ENCODE data around the gene TMEM135.
A peak's percentile ranks its signal among the peaks of the same experiment; 100 is the strongest.
"Not testable (repeated sequence)": the region's sequence is repeated elsewhere in the genome, so short reads cannot be mapped to it uniquely, and the experiment has no call there.

TMEM135 gene

DNA sequence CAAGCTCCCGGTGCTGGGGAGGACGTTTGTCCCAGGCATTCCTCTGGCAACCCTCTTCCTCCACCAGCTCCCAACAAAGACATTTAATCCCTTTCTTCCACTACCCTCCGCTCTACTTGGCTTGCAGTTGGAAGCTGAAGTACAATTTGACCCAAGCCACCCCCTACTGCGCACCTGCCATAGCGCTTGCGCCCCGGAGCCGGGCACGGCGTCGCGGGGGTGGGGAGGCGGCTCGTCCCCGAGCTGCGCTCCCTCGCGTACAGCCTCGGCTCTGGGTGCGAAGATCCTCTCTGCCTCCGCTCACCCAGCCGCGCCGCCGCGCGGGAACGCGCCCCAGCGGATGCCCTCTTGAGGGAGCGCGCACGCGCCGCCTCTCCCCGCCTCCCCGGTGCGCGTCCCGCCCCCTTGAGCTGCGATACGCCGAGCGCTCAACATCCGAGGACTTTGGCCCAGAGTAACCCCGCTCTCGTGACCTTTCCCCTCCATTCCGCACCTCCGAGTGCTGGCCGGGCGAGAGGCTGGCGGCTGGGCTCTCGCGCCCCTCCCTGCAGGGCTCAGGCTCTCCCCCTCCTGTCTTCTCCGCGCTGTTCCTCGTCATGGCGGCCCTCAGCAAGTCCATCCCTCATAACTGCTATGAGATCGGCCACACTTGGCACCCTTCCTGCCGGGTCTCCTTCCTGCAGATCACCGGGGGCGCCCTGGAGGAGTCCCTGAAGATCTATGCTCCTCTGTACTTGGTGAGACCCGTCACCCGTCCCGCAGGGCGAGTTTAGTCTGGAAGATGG, at the start of gene TMEM135:
TSS of gene TMEM135 (plus strand) at position 485 of the 785 bp plus-strand sequence. CDS start at position 597, 112 bp downstream.
- TF ChIP-seq ZNF274 (IDR thresholded peaks at IDR 0.05; ENCODE audit: low read depth, low read length): no peak
- peak within 1 kb of the TSS; percentile 79 for H3K4me3 ChIP-seq (ENCODE audit: low read length)

DNA sequence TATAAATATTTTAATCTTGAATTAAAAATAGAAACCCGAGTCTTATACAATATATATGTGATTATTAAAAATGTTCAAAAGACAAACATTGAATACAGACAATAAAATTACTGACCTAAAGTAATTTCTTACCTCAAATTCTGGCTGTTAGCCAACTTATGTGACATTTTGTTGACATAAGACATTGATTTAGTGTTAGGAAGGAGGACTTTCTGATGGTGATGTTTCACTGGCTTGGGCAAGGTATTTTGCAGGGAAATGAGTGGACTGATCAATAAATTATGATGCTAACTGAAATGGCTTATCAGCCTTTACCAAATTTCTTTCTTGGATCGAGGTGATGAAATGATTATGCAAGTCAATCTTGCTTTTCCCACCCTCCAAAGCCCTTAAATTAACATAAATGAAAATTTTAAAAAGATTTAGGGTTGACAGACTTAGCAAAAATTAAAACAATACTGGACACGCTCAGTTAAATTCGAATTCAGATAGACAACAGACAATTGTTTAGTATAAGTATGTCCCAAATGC, 49.3 kb upstream of the TMEM135 start:
- no peak overlapping the region for H3K4me3 ChIP-seq (ENCODE audit: low read length)
- TF ChIP-seq ZNF274 (IDR thresholded peaks at IDR 0.05; ENCODE audit: low read depth, low read length): no peak

DNA sequence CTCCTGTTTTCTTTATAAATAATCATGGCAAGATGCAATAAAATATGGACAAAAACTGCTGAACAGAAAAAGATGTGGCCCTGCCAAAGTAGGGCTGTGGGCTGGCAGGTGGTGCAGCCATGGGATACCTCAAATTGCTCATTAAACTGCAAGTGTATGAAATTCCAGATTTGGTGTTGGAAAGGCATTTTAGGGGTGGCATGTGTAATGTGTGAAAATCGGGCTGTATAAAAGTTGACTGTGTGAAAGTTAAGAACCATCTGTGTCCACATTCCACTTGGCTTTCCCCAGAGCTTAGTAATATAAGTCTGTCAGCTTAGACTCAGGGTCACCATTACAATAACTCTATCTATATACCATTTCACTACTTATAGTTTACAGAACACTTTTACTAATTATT, 47.7 kb upstream of the TMEM135 start:
- no peak for TF ChIP-seq ZNF274 (IDR thresholded peaks at IDR 0.05; ENCODE audit: low read depth, low read length)
- H3K4me3 ChIP-seq (ENCODE audit: low read length): no peak overlapping the region

DNA sequence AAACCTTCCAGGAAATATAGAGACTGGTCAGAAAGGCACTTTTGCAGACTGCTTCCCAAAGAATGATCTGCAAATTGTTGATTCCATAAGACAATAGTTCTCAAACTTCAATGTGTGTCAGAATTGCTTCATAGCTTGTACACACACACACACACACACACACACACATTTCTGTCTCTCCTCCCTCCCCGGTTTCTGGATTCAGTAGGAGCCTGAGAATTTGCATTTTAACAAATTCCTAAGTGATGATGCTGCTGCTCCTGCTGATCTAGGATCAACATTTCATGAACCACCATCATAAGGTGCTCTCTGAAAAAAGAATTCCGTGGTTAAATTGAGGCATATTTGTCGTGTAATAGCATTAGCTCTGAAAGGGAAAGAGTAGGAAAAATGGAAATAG, 47.2 kb upstream of the TMEM135 start:
- no peak overlapping the region for H3K4me3 ChIP-seq (ENCODE audit: low read length)
- TF ChIP-seq ZNF274 (IDR thresholded peaks at IDR 0.05; ENCODE audit: low read depth, low read length): no peak

DNA sequence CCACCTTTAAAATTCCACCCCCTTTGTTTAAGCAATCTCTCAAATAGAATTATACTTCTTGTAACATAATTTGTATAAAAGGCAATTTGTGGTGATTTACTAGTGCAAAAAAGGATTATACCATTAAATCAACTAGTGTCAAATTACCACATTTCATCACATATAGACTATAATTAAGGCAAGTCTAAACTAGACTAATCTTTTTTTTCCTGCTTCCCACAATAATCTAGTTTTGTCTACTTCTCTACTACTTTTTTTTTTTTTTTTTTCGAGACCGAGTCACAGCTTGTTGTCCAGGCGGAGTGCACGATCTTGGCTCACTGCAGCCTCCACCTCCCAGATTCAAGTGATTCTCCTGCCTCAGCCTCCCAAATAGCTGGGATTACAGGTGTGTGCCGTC, 46.4 kb upstream of the TMEM135 start:
- H3K4me3 ChIP-seq (ENCODE audit: low read length): no peak overlapping the region

DNA sequence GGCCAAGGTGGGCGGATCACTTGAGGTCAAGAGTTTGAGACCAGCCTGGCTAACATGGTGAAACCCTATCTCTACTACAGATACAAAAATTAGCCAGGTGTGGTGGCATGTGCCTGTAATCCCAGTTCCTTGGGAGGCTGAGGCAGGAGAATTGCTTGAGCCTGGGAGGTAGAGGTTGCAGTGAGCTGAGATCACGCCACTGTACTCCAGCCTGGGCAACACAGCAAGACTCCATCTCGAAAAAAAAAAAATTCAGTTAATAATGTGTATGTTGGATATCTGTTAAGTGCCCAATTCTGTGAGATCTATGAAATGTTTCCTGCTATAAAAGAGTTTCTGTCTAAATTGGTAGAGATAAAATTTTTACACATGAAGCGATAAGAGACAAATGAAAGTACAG, 45.4 kb upstream of the TMEM135 start:
- not testable (repeated sequence) for H3K4me3 ChIP-seq (ENCODE audit: low read length)

More for the DNA sequence above, 46.4 kb upstream of the TMEM135 start:
- no peak for TF ChIP-seq ZNF274 (IDR thresholded peaks at IDR 0.05; ENCODE audit: low read depth, low read length)

DNA sequence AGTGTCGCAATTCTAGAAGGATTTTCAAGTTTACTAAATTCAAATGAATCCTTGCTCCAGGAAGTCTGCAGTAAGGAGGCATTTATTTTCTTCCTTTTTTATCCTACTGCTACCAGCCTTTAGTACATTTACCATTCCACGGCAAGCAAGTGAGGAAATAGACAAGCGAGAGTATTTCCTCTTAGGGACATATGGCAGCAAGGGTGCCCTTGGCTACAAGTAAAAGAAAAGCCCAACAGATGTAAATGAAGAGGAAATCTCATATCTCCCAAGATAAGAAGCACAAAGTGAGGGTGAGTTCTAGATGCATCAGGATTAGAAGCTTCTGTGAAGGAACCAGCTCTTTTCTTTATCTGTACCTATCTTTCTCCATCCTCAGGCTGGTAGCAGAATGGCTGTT, 44.7 kb upstream of the TMEM135 start:
- H3K4me3 ChIP-seq (ENCODE audit: low read length): no peak overlapping the region
- TF ChIP-seq ZNF274 (IDR thresholded peaks at IDR 0.05; ENCODE audit: low read depth, low read length): no peak

DNA sequence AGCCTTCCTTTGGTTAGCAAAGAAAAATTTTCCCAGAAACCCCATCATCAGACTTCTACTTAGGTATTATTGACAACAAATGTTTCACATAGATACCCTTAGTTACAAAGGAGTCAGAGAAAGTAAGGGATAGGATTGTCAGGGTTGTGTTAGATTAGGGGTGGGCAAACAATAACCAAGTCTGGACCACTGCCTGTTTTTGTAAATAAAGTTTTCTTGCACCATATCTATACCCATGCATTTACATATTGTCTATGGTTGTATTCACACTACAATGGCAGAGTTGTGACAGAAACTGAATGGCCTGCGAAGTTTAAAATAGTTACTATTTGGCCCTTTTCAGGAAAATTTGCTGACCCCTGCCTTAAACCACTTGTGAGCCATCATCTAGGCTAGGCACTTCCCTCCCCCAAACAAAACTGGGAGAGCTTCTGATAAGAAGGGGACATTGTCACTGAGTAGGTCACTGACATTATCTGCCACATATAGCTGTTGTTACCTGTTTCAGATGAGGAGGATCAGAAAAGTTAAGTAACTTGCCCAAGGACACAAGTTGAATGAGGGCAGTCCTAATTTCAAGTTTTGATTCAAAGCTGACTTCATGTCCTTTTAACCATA, 40.7 kb upstream of the TMEM135 start:
- H3K4me3 ChIP-seq (ENCODE audit: low read length): no peak overlapping the region
- no peak for TF ChIP-seq ZNF274 (IDR thresholded peaks at IDR 0.05; ENCODE audit: low read depth, low read length)

DNA sequence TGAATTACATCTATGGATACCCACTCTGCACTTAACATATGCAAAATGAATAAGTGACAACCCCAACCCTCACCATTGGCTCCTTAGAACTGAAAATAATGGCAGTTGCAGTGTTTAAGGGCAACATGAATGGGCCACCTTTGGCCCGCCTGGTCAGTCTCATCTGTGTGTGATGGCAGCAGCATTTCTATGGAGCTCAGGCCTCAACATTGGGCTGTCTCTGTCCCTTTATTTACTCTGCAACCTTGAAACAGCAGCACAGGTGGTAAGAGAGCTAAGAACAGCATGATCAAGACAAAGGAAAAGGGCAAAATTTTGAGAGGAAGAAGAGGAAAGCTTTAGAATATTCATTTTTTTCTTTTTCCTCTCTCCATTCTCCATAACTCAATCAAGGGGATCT, 38.3 kb upstream of the TMEM135 start:
- no peak for TF ChIP-seq ZNF274 (IDR thresholded peaks at IDR 0.05; ENCODE audit: low read depth, low read length)
- no peak overlapping the region for H3K4me3 ChIP-seq (ENCODE audit: low read length)

DNA sequence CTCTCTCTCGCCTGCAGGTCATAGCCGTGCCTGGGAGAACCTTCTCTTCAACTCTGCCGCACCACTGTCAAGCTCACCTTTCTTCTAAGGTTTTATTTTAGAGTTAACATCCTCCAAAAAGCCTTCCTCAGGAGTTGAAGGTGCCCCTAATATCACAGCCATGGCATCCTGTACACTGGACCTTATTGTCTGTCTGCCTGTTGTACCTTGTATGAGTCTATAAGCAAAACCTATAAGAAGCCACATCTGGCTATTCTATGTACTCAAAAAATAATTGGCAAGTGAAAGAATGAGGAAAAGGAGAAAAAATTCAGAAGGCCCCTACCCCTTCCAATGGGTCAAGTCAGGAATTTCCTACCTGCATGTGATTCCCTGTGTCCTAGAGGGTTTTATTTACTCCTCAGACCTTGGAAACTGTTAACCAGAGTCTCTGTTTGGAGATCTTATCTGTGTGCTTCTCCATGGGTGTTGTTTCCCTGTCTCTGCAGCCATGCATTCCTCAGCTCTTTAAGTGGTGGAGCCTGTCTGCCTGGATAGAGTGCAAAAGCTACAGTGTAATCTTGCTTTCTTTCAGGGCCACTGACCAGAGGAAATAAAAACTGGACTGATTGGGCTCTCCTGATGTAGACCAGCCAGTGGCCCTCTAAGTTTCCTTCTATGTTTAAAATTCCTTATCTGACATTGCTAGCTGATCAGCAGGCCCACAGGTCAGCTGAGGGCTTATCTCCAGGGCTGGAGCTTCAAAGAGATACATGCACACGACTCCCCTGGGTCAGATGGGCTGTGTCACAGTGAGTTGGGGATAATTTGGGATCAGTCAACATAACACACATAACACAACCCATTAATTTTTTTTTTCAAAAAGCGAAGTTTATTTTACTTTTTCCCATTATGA, 37.6 kb upstream of the TMEM135 start:
- no peak overlapping the region for H3K4me3 ChIP-seq (ENCODE audit: low read length)
- TF ChIP-seq ZNF274 (IDR thresholded peaks at IDR 0.05; ENCODE audit: low read depth, low read length): no peak

DNA sequence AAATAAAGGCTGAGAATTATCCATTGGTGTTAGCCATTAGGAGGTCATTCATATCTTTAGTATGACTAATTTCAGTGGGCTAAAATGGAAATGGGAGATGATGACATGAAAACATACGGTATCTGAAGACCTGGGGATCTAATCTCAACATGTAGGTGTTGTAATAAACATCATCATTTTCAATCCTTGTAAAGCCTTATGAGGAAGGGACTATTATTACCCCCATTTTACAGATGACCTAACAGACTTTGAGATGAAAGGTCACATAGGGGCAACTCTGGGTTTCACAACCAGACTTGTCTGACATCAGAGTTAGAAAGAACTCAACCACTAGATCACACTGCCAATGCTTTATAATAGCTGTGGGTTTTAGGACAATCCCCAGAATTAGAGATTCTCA, 34.8 kb upstream of the TMEM135 start:
- TF ChIP-seq ZNF274 (IDR thresholded peaks at IDR 0.05; ENCODE audit: low read depth, low read length): no peak
- H3K4me3 ChIP-seq (ENCODE audit: low read length): no peak overlapping the region

DNA sequence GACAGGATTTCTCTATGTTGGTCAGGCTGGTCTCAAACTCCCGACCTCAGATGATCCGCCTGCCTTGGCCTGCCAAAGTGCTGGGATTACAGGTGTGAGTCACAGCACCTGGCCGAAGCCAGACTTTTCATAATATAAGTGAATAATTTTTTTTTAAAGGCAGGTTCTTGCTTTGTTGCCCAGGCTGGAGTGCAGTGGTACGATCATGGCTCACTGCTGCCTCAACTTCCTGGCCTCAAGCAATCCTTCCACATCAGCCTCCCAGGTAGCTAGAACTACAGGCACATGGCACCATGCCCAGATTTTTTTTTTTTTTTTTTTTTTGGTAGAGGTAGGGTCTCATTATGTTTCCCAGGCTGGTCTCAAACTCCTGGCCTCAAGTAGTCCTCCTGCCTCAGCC, 33.5 kb upstream of the TMEM135 start:
- H3K4me3 ChIP-seq (ENCODE audit: low read length): not testable (repeated sequence)

DNA sequence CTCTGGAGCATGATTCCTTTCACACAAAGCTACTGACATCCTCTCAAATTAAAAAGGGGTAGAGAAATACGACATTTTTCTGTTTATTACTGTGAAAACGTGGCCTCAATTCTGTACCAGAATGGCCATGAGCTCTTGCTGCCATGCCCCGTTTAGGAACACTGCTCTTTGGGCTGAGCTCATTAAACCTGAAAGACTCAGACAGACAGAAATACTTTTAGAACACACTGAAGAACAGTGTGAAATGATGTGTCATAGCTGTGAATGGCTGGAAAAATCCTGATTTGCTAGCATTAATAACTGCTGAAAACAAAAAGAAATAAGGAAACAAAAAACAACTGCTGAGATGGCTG, 32.2 kb upstream of the TMEM135 start:
- H3K4me3 ChIP-seq (ENCODE audit: low read length): no peak overlapping the region
- no peak for TF ChIP-seq ZNF274 (IDR thresholded peaks at IDR 0.05; ENCODE audit: low read depth, low read length)

DNA sequence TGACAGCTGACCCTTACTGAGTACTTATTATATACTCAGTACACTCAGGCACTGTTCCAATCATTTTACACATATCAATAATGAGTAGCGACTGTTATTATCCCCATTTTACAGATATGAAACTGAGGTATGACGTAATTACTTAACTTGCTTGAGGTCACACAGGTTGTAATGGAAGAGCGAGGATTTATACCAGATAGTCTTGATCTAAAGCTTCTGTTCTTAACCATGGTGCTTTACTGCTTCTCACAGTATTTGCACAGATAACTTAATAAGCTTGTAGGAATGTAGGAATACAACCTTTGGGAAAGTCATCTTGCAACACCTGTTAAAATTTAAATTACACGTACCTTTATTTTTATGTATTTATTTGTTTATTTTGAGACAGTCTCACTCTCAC, 31.7 kb upstream of the TMEM135 start:
- no peak overlapping the region for H3K4me3 ChIP-seq (ENCODE audit: low read length)
- no peak for TF ChIP-seq ZNF274 (IDR thresholded peaks at IDR 0.05; ENCODE audit: low read depth, low read length)

DNA sequence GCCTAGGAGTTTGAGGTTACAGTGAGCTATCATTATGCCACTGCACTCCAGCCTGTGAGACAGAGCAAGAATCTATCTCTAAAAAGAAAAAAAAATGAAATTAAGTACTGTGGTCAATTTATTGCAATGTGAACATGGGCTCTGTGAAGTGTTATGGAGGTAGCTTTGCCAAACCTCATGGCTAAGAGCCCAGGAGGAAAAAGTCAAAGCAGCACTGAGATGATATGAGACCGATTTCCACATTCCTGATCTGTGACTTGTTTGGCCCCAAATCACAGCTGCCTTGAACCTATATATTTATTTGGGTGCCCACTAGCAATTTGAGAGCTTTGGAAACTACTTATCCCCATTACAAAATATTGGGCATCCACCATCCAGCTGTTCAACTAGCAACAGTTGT, 29.8 kb upstream of the TMEM135 start:
- no peak for TF ChIP-seq ZNF274 (IDR thresholded peaks at IDR 0.05; ENCODE audit: low read depth, low read length)
- H3K4me3 ChIP-seq (ENCODE audit: low read length): no peak overlapping the region
